22Rv1 (cell line): ENCODE data around the gene TSPAN18.

Experiments
- H3K27ac ChIP-seq: fragments of 450-650 bp; 2 replicates; pipeline ENCODE4 v1.5.1; 2017
- ZFX ChIP-seq: fragments of 450-650 bp; IDR thresholded peaks from 2 replicates; pipeline ENCODE4 v1.6.1; 2017; ENCODE audit warnings: antibody characterized with exemption, borderline replicate concordance
- TF ChIP-seq, protein P1 (sequence below): fragments of 450-650 bp; IDR thresholded peaks from 2 replicates; pipeline ENCODE4 v1.5.1; 2017; ENCODE audit warnings: mild to moderate bottlenecking

TSPAN18 gene

DNA sequence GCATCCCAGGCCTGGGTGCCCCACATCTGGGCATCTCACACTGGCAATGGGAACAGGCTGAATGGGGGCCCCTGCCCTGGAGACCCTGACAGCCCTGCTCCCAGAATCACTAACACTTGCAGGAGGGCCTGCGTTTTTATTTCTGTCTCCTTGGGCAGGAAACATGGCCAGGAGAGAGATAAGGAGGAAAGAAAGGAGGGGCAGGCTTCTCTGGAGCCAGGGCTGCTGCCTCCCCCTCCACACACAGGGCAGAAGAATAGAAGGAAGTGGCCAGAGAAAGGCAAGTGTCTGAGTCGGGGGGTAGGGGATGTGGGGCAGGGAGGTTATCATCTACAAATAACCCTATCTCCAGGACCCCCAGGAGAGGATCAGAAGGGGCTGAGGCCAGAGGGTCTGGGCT lies 25.5 kb upstream of the TSPAN18 start:
- no peak overlapping the region for H3K27ac ChIP-seq
- no peak for TF ChIP-seq ZFX
- TF ChIP-seq, protein P1, sequence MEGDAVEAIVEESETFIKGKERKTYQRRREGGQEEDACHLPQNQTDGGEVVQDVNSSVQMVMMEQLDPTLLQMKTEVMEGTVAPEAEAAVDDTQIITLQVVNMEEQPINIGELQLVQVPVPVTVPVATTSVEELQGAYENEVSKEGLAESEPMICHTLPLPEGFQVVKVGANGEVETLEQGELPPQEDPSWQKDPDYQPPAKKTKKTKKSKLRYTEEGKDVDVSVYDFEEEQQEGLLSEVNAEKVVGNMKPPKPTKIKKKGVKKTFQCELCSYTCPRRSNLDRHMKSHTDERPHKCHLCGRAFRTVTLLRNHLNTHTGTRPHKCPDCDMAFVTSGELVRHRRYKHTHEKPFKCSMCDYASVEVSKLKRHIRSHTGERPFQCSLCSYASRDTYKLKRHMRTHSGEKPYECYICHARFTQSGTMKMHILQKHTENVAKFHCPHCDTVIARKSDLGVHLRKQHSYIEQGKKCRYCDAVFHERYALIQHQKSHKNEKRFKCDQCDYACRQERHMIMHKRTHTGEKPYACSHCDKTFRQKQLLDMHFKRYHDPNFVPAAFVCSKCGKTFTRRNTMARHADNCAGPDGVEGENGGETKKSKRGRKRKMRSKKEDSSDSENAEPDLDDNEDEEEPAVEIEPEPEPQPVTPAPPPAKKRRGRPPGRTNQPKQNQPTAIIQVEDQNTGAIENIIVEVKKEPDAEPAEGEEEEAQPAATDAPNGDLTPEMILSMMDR = no peak

DNA sequence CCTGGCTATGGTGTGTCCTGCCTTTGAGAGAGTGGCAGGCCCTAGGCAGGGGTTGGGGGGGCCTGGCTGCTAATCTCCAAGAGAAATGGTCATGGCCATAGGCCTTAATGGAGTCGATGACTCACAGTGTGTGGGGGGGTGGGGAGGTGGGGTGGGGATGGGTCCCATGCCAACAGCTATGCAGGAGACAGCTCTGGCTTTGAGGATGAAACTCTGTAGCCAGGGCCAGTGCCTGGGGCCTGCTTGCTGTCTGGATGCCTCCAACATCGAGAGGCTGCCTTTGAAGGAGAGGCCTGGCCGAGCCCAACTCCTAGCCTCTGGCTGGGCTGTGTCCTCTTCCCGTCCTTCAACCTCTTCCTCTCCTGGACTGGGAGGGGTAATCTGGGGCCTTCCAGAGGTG lies 23.9 kb upstream of the TSPAN18 start:
- no peak overlapping the region for H3K27ac ChIP-seq
- TF ChIP-seq, protein P1 = no peak
- no peak for TF ChIP-seq ZFX

DNA sequence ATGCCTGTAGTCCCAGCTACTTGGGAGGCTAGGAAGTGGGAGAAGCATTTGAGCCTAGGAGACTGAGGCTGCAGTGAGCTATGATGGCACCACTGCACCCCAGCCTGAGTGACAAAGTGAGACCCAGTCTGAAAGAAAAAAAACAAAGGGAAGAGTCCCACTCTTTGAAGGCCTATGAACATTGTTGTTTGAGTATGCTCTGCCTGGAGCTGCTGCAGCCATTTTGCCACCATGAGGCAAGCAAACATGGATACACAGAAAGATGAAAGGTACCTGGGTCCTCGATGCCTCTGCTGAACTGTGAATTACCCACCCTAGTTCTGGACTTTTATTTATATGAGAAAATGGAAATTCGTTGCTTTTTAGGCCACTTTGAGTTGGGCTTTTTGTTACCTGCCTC lies 19.7 kb upstream of the TSPAN18 start:
- H3K27ac ChIP-seq = no peak overlapping the region
- TF ChIP-seq, protein P1 = no peak
- TF ChIP-seq ZFX = no peak

DNA sequence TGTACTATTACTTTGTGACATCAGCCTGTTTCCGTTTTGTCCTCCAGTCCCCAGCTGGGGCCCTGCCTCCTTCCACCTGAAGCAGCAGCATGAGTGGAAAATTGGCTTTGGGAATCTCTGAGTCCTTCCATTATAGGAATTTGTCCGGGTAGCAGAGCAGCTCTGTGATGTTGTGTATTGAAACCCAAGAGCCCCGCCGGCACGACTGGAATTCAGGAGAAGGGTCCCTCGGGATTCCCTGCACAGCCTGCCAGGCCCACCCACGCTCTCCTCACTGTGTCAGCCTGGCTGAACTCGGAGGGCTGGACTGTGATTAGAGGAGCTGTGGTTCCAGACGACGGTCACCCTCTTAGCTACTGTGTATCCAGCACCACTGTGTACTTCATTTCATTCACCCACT lies 18.8 kb upstream of the TSPAN18 start:
- H3K27ac ChIP-seq = no peak overlapping the region
- TF ChIP-seq, protein P1 = no peak
- no peak for TF ChIP-seq ZFX

DNA sequence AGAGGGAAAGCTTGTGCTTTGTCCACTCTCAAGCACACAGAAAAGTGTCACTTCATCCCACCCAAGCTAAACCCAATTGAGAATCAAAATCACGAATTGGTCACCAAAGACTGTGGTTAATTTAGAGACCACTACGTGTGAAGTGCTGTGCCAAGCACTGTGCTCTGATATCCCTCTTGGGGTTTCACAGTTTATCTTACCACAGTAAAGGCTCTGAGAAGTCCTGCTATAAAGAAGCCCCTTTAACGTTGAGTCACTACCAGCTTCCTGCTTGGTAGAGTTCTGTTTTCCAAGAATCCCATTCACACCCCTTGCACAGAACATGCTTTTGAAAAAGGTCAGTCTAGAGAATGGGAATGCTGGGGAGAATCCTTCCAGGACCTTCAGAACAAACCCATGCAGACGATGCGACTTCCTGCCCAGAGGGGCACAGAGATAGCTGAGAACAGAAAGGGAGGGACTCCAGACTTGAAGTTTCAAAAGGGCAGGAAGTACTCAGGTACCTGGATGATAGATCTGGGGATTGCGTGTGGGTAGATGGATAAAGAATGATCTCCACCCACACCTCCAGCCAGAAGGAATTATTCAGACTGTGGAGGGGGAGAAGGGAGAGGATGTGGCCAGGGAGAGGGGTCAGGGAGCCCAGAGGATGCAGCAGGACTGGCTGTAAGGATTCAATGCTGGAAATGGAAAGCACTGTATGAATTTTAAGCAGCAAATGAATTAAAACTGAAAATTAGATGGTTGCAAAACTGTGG lies 18.1 kb upstream of the TSPAN18 start:
- TF ChIP-seq, protein P1 = no peak
- TF ChIP-seq ZFX = no peak
- H3K27ac ChIP-seq = no peak overlapping the region

DNA sequence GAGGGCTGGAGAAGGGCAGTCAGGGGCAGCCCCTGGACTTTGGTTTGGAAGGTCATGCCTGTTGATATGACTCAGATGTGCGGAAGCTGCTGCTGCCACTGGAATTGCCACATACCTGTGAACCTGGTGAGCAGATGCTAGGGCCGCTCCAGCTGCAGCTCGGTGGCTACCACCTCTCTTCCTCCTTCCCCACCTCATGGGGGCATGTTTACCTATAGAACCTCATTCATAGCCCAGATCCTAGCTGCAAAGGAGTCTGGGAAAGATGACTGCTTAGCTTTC lies 17.5 kb upstream of the TSPAN18 start:
- no peak overlapping the region for H3K27ac ChIP-seq

DNA sequence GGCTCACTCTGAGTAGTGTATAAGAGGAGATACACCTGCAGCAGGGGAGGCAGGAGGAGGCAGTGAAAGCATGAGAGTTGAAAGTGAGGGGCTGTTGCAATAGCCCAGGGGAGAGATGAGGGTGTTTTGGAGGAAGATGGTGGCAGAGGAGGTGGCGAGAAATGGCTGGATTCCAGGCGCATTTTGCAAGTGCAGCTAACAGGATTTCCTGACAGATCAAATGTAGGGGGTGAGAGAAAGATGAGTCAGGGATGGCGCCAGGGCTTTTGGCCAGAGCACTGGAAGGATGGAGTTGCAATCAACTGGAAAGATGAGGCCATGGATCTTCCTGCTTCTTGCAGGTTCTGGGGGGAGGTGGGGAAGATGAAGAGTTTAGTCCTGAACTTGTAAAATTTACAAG lies 16.8 kb upstream of the TSPAN18 start:
- H3K27ac ChIP-seq = no peak overlapping the region
- TF ChIP-seq, protein P1 = no peak
- no peak for TF ChIP-seq ZFX

More for the DNA sequence above, 17.5 kb upstream of the TSPAN18 start:
- TF ChIP-seq ZFX = no peak
- TF ChIP-seq, protein P1 = no peak
